ENCODE results near the gene CEP68. TPM values are rescaled to one million over a fixed set of nuclear protein-coding genes. Genes with fewer than 3 reads are reported as not detected.
A peak's percentile ranks its signal among the peaks of the same experiment; 100 is the strongest.

Gene CEP68
- polyA plus RNA-seq, 1 of the 3 experiments (the other 2 are of a cell fraction) = 6.2 TPM

- Histone ChIP-seq H3K4me3 (ENCODE audit: low read depth in 2 of 2, low read length in 1 of 2) (no peak overlapping the region), H3K27ac (ENCODE audit: low read depth in 2 of 2, low read length in 1 of 2) (peak overlapping the region in 1 of 2 experiments; percentile 21; a peak in 1 of 4 replicates), H3K9me3 (no peaks in the 10 kb centered on the region), H2AFZ (ENCODE audit: low read depth) (no peak overlapping the region), H3K9me2 (no peaks in the 10 kb centered on the region), H3K4me1 (ENCODE audit: control insufficient read depth in 1 of 2, insufficient read depth in 2 of 2, low read depth in 1 of 2, low read length in 1 of 2) (no peaks in the 10 kb centered on the region), H3K4me2 (no peak overlapping the region), H4K20me1 (ENCODE audit: insufficient read depth) (peaks cover 97% of the 10 kb centered on the region), H3K36me3 (replicated peaks in 1 of 2; ENCODE audit: control insufficient read depth in 1 of 2, insufficient read depth in 2 of 2, low read length in 1 of 2) (peaks cover 10 to 72% of the 10 kb centered on the region in 2 experiments), H3K9ac (no peak overlapping the region), H3K27me3 (ENCODE audit: insufficient read depth) (no peaks in the 10 kb centered on the region), H3K79me2 (ENCODE audit: insufficient read depth) (peaks cover 98% of the 10 kb centered on the region), H3F3A (replicated peaks; ENCODE audit: insufficient read depth) (peaks cover 15% of the 10 kb centered on the region)
- 96% methylated on average over 6 of the region's 6 CpGs for WGBS (ENCODE audit: low lambda C conversion rate)
- ChIA-PET CTCF (no interaction called here), POLR2A (no interaction called here)
- TF ChIP-seq GABPA (IDR thresholded peaks at IDR 0.05; ENCODE audit: low read depth) = no peak
- no peak for TF ChIP-seq MAX (IDR thresholded peaks at IDR 0.05; ENCODE audit: low read depth)
- TF ChIP-seq RCOR1 (IDR thresholded peaks at IDR 0.05; ENCODE audit: low read length) = no peak
- no peak for TF ChIP-seq RFX5 (IDR thresholded peaks at IDR 0.05; ENCODE audit: low read length)
- no peak for TF ChIP-seq NRF1 (IDR thresholded peaks at IDR 0.05; ENCODE audit: low read depth, low read length)
- no peak for TF ChIP-seq EZH2phosphoT487 (IDR thresholded peaks at IDR 0.05; ENCODE audit: borderline replicate concordance, low read depth)
- TF ChIP-seq TCF12 (IDR thresholded peaks at IDR 0.05) = no peak
- no peak for TF ChIP-seq NFIC (IDR thresholded peaks at IDR 0.05; ENCODE audit: borderline replicate concordance)
- no peak for TF ChIP-seq ELF1 (IDR thresholded peaks at IDR 0.05)
- no peak for TF ChIP-seq POLR2AphosphoS5 (IDR thresholded peaks at IDR 0.05; ENCODE audit: low read depth, low read length)
- TF ChIP-seq ZBTB33 (IDR thresholded peaks at IDR 0.05; ENCODE audit: borderline replicate concordance, low read depth) = no peak
- no peak for TF ChIP-seq SIN3A (IDR thresholded peaks at IDR 0.05; ENCODE audit: borderline replicate concordance, low read depth, low read length)
- TF ChIP-seq PBX3 (IDR thresholded peaks at IDR 0.05) = no peak
- no peak for TF ChIP-seq GATA2 (CRISPR knock-in tag; IDR thresholded peaks at IDR 0.05)
- TF ChIP-seq RXRA (IDR thresholded peaks at IDR 0.05; ENCODE audit: borderline replicate concordance, low read depth) = no peak
- TF ChIP-seq RAD21 (IDR thresholded peaks at IDR 0.05; ENCODE audit: low read length) = no peak
- no peak for TF ChIP-seq TEAD4 (IDR thresholded peaks at IDR 0.05; ENCODE audit: borderline replicate concordance, insufficient read depth)
- TF ChIP-seq MXI1 (IDR thresholded peaks at IDR 0.05; ENCODE audit: low read depth, low read length) = no peak
- no peak for TF ChIP-seq MEF2A (IDR thresholded peaks at IDR 0.05; ENCODE audit: borderline replicate concordance, low read depth)
- no peak for DNase-seq
Observed at GRCh38 chr2:65103013-65103715, 46.9 kb downstream of the CEP68 start.
